Upper lobe of left lung (tissue), 6 donors: ENCODE results near the gene PAMR1. TPM values are rescaled to one million over a fixed set of nuclear protein-coding genes. Genes with fewer than 3 reads are reported as not detected.

Source experiments
- ATAC-seq, 2 donors: fragments of 200-7000 bp; cut with Tn5 transposase; one replicate each; pipeline ENCODE4 v1.9.1; 2022; ENCODE audit warnings: mild to moderate bottlenecking in 2 of 2, moderate library complexity in 2 of 2; ENCODE audit not compliant: low FRiP score in 2 of 2
- DNase-seq, 2 donors: peaks; one replicate each; pipeline ENCODE4 v3.0.0-alpha.2; 2019 to 2020
- H3K27ac ChIP-seq, 4 donors: fragments of 200-600 bp; sonication (generic); one replicate each; pipeline ENCODE4 v1.5.1; 2016 to 2019
- H3K27me3 ChIP-seq, 4 donors: fragments of 200-600 bp; sonication (generic); one replicate each; pipeline ENCODE4 v1.5.1; 2017 to 2019
- H3K36me3 ChIP-seq, 4 donors: fragments of 200-600 bp; sonication (generic); one replicate each; pipeline ENCODE4 v1.5.1; 2016 to 2019
- H3K4me1 ChIP-seq, 4 donors: fragments of 200-600 bp; sonication (generic); one replicate each; pipeline ENCODE4 v1.5.1; 2018 to 2019
- H3K4me3 ChIP-seq, 4 donors: fragments of 200-600 bp; sonication (generic); one replicate each; pipeline ENCODE4 v1.5.1; 2017 to 2019; ENCODE audit warnings: mild to moderate bottlenecking in 2 of 4, moderate library complexity in 1 of 4
- H3K9me3 ChIP-seq, 4 donors: fragments of 200-600 bp; sonication (generic); one replicate each; pipeline ENCODE4 v1.5.1; 2018 to 2019
- EP300 ChIP-seq, 4 donors: sonication (generic); formaldehyde crosslinking; IDR thresholded peaks; one replicate each; pipeline ENCODE4 v1.5.1; 2017; ENCODE audit warnings: antibody characterized with exemption in 4 of 4, control low read depth in 2 of 4
- POLR2A ChIP-seq, 4 donors: fragments of 450-650 bp; IDR thresholded peaks; one replicate each; pipeline ENCODE4 v1.5.1; 2016 to 2017; ENCODE audit warnings: antibody characterized with exemption in 4 of 4, mild to moderate bottlenecking in 2 of 4
- POLR2AphosphoS5 ChIP-seq, 2 donors: sonication (generic); formaldehyde crosslinking; IDR thresholded peaks; one replicate each; pipeline ENCODE4 v1.5.1; 2017; ENCODE audit warnings: antibody characterized with exemption in 2 of 2
- WGBS, 2 donors: methylation state at CpG; one replicate each; pipeline ENCODE4 v1.1.5; 2017 to 2018; 5-methylcytosine and 5-hydroxymethylcytosine counted together
- total RNA-seq, 6 donors: library from RNA; depleted of rRNA in 4 of 6; stranded (reverse); fragments of >200 nt in 4 of 6; gene quantifications; one replicate each; pipeline versions ENCODE4 v1.1.0 to v1.2.1, GENCODE V29; 2016 to 2021
- TF ChIP-seq, protein P1 (sequence below), 6 experiments: fragments of 450-650 bp in 4 of 6; fragments of 200-600 bp in 2 of 6; sonication (generic) in 2 of 6; IDR thresholded peaks; one replicate each; pipeline ENCODE4 v1.5.1; 2016 to 2019; ENCODE audit warnings: antibody characterized with exemption in 6 of 6
- donor health status: DM: no; HTN: no; CAD: no; lungs with moderate emphysema.
- donor health status: DM: no; HTN: yes; CAD: no; lungs with severe emphysema.

Gene PAMR1, protein sequence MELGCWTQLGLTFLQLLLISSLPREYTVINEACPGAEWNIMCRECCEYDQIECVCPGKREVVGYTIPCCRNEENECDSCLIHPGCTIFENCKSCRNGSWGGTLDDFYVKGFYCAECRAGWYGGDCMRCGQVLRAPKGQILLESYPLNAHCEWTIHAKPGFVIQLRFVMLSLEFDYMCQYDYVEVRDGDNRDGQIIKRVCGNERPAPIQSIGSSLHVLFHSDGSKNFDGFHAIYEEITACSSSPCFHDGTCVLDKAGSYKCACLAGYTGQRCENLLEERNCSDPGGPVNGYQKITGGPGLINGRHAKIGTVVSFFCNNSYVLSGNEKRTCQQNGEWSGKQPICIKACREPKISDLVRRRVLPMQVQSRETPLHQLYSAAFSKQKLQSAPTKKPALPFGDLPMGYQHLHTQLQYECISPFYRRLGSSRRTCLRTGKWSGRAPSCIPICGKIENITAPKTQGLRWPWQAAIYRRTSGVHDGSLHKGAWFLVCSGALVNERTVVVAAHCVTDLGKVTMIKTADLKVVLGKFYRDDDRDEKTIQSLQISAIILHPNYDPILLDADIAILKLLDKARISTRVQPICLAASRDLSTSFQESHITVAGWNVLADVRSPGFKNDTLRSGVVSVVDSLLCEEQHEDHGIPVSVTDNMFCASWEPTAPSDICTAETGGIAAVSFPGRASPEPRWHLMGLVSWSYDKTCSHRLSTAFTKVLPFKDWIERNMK
- 1 to 10 TPM in 4 of 6 donors, under 1 TPM in 1, not detected in 1; 0.30 to 7.2 (median 4.3) TPM for total RNA-seq

DNA sequence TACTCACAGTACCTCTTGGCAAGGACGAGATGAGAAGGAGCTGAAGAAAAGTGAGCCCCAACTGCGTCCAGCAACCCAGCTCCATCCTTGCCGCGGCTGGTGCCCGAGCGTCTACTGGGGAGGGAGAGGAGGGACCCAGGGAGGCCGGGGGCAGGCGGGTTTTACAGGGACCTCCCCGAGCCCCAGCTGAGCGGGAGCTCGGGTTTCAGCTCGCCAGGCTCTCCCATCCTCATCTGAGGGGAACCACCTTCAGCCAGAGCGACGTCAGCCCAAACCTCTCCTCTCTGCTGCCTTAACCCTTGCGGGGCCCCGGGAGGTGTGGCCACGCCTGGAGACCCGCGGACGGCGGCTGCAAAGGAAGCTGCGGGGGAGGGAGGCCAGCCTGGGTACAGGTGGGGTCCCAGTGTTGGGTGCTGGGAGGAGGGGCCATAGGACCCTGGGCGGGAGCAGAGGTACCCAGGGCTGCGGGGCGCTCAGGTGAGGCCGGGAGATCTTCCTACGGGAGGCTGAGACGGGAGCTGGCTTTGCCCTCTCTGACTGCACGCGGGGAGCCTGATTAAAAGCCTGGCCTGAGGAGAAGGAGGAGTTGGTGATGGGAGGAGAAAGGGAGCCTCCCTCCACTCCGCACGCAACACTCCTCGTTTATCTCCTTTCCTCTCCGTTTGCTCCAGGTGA lies at the start of gene PAMR1:
TSS of gene PAMR1 (minus strand) at position 116 of the 675 bp plus-strand sequence. CDS start at position 85, 31 bp downstream.
- no peaks in the 10 kb centered on the region for H3K9me3 ChIP-seq
- peak; percentile 43 to 65 for DNase-seq
- H3K4me1 ChIP-seq: peaks cover 0 to 8% (median 5%) of the 10 kb centered on the region in 4 donors
- WGBS, 2 donors: 10% methylated on average over 16 to 28 of the region's 34 CpGs
- peaks cover 0 to 9% (median 4%) of the 10 kb centered on the region in 4 donors for H3K27me3 ChIP-seq
- no peaks in the 10 kb centered on the region for H3K36me3 ChIP-seq
- TF ChIP-seq, protein P1, sequence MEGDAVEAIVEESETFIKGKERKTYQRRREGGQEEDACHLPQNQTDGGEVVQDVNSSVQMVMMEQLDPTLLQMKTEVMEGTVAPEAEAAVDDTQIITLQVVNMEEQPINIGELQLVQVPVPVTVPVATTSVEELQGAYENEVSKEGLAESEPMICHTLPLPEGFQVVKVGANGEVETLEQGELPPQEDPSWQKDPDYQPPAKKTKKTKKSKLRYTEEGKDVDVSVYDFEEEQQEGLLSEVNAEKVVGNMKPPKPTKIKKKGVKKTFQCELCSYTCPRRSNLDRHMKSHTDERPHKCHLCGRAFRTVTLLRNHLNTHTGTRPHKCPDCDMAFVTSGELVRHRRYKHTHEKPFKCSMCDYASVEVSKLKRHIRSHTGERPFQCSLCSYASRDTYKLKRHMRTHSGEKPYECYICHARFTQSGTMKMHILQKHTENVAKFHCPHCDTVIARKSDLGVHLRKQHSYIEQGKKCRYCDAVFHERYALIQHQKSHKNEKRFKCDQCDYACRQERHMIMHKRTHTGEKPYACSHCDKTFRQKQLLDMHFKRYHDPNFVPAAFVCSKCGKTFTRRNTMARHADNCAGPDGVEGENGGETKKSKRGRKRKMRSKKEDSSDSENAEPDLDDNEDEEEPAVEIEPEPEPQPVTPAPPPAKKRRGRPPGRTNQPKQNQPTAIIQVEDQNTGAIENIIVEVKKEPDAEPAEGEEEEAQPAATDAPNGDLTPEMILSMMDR (IDR thresholded peaks at IDR 0.05): no peak
- no peak for TF ChIP-seq POLR2AphosphoS5 (IDR thresholded peaks at IDR 0.05)
- TF ChIP-seq EP300 (IDR thresholded peaks at IDR 0.05): no peak
- TF ChIP-seq POLR2A (IDR thresholded peaks at IDR 0.05): no peak
- no peak within 1 kb of the TSS for H3K27ac ChIP-seq
- peak within 1 kb of the TSS in 2 of 4 donors; percentile 8 to 29 for H3K4me3 ChIP-seq
- ATAC-seq: peak; percentile 69 to 84

DNA sequence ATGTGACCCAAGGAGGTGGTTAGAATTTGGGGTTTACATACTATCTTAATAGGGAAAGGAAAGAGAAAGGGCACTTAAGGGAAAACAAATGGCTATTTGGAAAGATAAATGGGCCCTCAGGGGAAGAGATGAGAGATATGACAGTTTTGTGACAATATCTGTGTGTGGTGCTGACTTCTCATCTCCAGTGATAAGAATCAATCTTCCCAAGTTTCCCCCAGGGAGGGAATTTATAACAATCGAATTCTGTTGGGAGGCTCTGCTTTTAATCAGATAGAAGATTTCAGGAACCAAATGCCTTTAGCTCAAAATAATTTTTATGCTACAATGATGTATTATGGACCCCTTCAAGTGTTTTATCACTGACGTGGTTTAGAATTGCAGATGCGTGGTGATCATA lies 46.3 kb upstream of the PAMR1 start:
- H3K27ac ChIP-seq: no peak overlapping the region
- WGBS, 2 donors: 65 to 72% methylated on average over 3 of the region's 3 CpGs
- TF ChIP-seq POLR2AphosphoS5 (IDR thresholded peaks at IDR 0.05) (no peak), EP300 (IDR thresholded peaks at IDR 0.05) (no peak), POLR2A (IDR thresholded peaks at IDR 0.05) (no peak)
- TF ChIP-seq, protein P1 (IDR thresholded peaks at IDR 0.05): no peak
- H3K4me1 ChIP-seq: peaks cover 0 to 12% (median 4%) of the 10 kb centered on the region in 4 donors
- DNase-seq: no peak
- no peak for ATAC-seq
- H3K27me3 ChIP-seq: no peaks in the 10 kb centered on the region
- H3K9me3 ChIP-seq: no peaks in the 10 kb centered on the region
- no peak overlapping the region for H3K4me3 ChIP-seq
- no peaks in the 10 kb centered on the region for H3K36me3 ChIP-seq

DNA sequence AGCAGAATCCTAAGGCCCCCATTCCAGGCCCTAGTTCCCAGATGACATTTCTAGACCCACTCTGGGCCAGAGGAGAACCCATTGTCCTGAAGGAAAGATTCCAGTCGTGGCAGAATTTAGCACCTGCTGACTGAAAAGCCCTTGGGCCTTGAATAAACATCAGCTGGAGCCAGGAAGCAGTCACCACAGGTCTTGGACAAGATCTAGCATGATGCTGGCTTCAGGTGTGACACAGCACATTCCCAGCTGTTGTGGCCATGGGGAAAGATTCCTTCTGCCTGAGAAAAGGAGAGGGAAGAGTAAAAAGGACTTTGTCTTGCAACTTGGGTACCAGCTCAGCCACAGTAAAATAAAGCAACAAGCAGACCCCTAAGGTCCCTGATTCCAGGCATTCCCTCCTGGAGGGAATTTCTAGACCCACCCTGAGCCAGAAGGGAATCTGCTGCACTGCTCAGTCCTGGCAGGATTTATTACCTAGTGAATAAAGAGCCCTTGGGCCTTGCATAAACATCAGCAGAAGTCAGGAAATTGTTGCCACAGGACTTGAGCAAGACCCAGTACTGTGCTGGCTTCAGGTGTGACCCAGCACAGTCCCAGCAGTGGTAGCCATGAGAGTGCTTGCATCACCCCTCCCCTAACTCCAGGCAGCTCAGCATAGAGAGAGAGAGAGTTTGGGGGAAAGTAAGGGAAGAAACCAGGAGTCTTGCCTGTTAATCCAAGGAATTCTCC lies 42.5 kb upstream of the PAMR1 start:
- ATAC-seq: peak in 1 of 2 donors; percentile 55
- Histone ChIP-seq H3K27ac (peak overlapping the region; percentile 32 to 62 (median 48)), H3K27me3 (no peaks in the 10 kb centered on the region), H3K36me3 (no peaks in the 10 kb centered on the region), H3K4me3 (no peak overlapping the region), H3K9me3 (no peaks in the 10 kb centered on the region), H3K4me1 (peaks cover 0 to 19% (median 4%) of the 10 kb centered on the region in 4 donors)
- peak in 1 of 2 donors; percentile 65 for DNase-seq
- peak in 1 of 4 donors; percentile 33 for TF ChIP-seq EP300 (IDR thresholded peaks at IDR 0.05)
- TF ChIP-seq, protein P1 (IDR thresholded peaks at IDR 0.05): no peak
- peak in 1 of 2 donors; percentile 15 for TF ChIP-seq POLR2AphosphoS5 (IDR thresholded peaks at IDR 0.05)
- 22 to 29% methylated on average over 1 of the region's 1 CpG for WGBS, 2 donors

DNA sequence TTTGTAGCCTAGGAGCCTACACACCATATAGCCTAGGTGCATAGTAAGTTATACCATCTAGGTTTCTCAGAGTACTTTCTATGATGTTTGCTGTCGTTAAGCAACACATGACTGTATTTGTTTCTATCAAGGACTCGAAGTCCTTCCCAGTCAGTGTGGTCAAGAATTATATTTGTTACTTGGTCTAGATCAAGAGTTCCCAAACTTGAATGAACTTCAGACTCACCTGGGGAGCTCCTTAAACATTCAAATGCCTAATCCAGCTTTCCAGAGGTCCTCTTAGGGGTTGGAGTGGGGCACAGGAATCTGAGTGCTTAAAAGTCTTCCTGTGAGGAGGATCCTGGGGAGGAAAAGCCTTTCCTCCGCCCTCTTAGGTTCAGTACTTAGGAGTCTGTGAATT lies 41.5 kb upstream of the PAMR1 start:
- peak in 1 of 2 donors; percentile 35 for DNase-seq
- H3K9me3 ChIP-seq: no peaks in the 10 kb centered on the region
- ATAC-seq: peak; percentile 23 to 60
- 60 to 62% methylated on average over 3 of the region's 3 CpGs for WGBS, 2 donors
- H3K4me3 ChIP-seq: no peak overlapping the region
- H3K27me3 ChIP-seq: no peaks in the 10 kb centered on the region
- peak overlapping the region in 3 of 4 donors; percentile 32 to 62 (median 42) for H3K27ac ChIP-seq
- H3K4me1 ChIP-seq: peaks cover 0 to 19% (median 4%) of the 10 kb centered on the region in 4 donors
- no peaks in the 10 kb centered on the region for H3K36me3 ChIP-seq
- TF ChIP-seq, protein P1 (IDR thresholded peaks at IDR 0.05): no peak
- no peak for TF ChIP-seq EP300 (IDR thresholded peaks at IDR 0.05)
- no peak for TF ChIP-seq POLR2AphosphoS5 (IDR thresholded peaks at IDR 0.05)
- TF ChIP-seq POLR2A (IDR thresholded peaks at IDR 0.05): no peak
